Vagina (tissue), 2 donors: ENCODE data around the gene FMO1. TPM values are rescaled to one million over a fixed set of nuclear protein-coding genes. Genes with fewer than 3 reads are reported as not detected.
"Not testable (repeated sequence)": the region's sequence is repeated elsewhere in the genome, so short reads cannot be mapped to it uniquely, and the experiment has no call there.

ENCODE experiments used
- DNase-seq, 2 donors: peaks; one replicate each; pipeline ENCODE4 v3.0.0-alpha.2; 2017; ENCODE audit errors: extremely low spot score in 2 of 2
- H3K27ac ChIP-seq: fragments of 200-600 bp; sonication (generic); one replicate; pipeline ENCODE4 v1.5.1; 2019
- H3K27me3 ChIP-seq: fragments of 200-600 bp; sonication (generic); one replicate; pipeline ENCODE4 v1.5.1; 2019
- H3K36me3 ChIP-seq, 2 donors: fragments of 200-600 bp; sonication (generic); one replicate each; pipeline ENCODE4 v1.5.1; 2017 to 2019
- H3K4me1 ChIP-seq: fragments of 200-600 bp; sonication (generic); one replicate; pipeline ENCODE4 v1.5.1; 2019
- H3K4me3 ChIP-seq, 2 donors: fragments of 200-600 bp; sonication (generic); 1 replicate in 1 of 2; 2 replicates in 1 of 2; pipeline ENCODE4 v1.5.1; 2016 to 2019
- H3K9me3 ChIP-seq: fragments of 200-600 bp; sonication (generic); one replicate; pipeline ENCODE4 v1.5.1; 2019
- CTCF ChIP-seq, 3 experiments: fragments of 450-650 bp in 2 of 3; fragments of 200-600 bp in 1 of 3; sonication (generic) in 1 of 3; IDR thresholded peaks; one replicate each; pipeline ENCODE4 v1.5.1; 2017 to 2019; ENCODE audit warnings: antibody characterized with exemption in 3 of 3, mild to moderate bottlenecking in 2 of 3, moderate library complexity in 2 of 3
- POLR2A ChIP-seq, 2 donors: fragments of 450-650 bp; IDR thresholded peaks; one replicate each; pipeline ENCODE4 v1.6.1; 2017; ENCODE audit warnings: antibody characterized with exemption in 2 of 2, mild to moderate bottlenecking in 2 of 2, moderate library complexity in 2 of 2
- POLR2AphosphoS5 ChIP-seq, 2 donors: sonication (generic); formaldehyde crosslinking; IDR thresholded peaks; one replicate each; pipeline ENCODE4 v1.9.0; 2017; ENCODE audit warnings: antibody characterized with exemption in 2 of 2, mild to moderate bottlenecking in 2 of 2, low read depth in 1 of 2; ENCODE audit not compliant: insufficient read depth in 1 of 2
- intact Hi-C: fragments of 100-400 bp; cut with DNase I; formaldehyde crosslinking; loops from one replicate; pipeline ENCODE4 v1.15.1; 2023
- total RNA-seq: library from RNA; depleted of rRNA; stranded (reverse); fragments of >200 nt; gene quantifications from one replicate; pipeline ENCODE4 v1.2.3, GENCODE V29; 2016

Gene FMO1
- total RNA-seq, 1 donor from 2014 or later, result 6.4 TPM

- no peaks in the 10 kb centered on the region for H3K36me3 ChIP-seq
- H3K4me1 ChIP-seq, result no peaks in the 10 kb centered on the region
Measured at GRCh38 chr1:171286032-171286705, 37.9 kb downstream of the FMO1 start.

GRCh38 chr1:171290621-171291020 lies 42.3 kb downstream of the FMO1 start:
- Histone ChIP-seq H3K36me3 (no peaks in the 10 kb centered on the region), H3K27ac (no peak overlapping the region), H3K9me3 (no peaks in the 10 kb centered on the region), H3K4me3 (no peak overlapping the region), H3K27me3 (no peaks in the 10 kb centered on the region), H3K4me1 (peaks cover 5% of the 10 kb centered on the region)
- TF ChIP-seq POLR2AphosphoS5 (IDR thresholded peaks at IDR 0.05; ENCODE audit: insufficient read depth in 1 of 2, low read depth in 1 of 2) (no peak), POLR2A (IDR thresholded peaks at IDR 0.05) (no peak), CTCF (IDR thresholded peaks at IDR 0.05) (no peak)
- intact Hi-C loops, result no loop called here
- DNase-seq, result no peak

More at GRCh38 chr1:171286032-171286705, 37.9 kb downstream of the FMO1 start:
- intact Hi-C loops, result no loop called here
- no peak overlapping the region for H3K27ac ChIP-seq
- no peak overlapping the region for H3K4me3 ChIP-seq
- no peaks in the 10 kb centered on the region for H3K9me3 ChIP-seq
- TF ChIP-seq POLR2AphosphoS5 (IDR thresholded peaks at IDR 0.05; ENCODE audit: insufficient read depth in 1 of 2, low read depth in 1 of 2) (peak in 1 of 2 donors; percentile 31), CTCF (IDR thresholded peaks at IDR 0.05) (no peak)
- no peaks in the 10 kb centered on the region for H3K27me3 ChIP-seq
- DNase-seq, result no peak

- Histone ChIP-seq H3K9me3 (no peaks in the 10 kb centered on the region), H3K4me1 (peaks cover 5% of the 10 kb centered on the region), H3K27me3 (no peaks in the 10 kb centered on the region), H3K4me3 (no peak overlapping the region), H3K36me3 (no peaks in the 10 kb centered on the region), H3K27ac (no peak overlapping the region)
- intact Hi-C loops, result no loop called here
- DNase-seq, result peak in 1 of 2 donors; percentile 54
- TF ChIP-seq POLR2AphosphoS5 (IDR thresholded peaks at IDR 0.05; ENCODE audit: insufficient read depth in 1 of 2, low read depth in 1 of 2) (no peak), CTCF (IDR thresholded peaks at IDR 0.05) (no peak), POLR2A (IDR thresholded peaks at IDR 0.05) (no peak)
Measured at GRCh38 chr1:171292799-171293198, 44.5 kb downstream of the FMO1 start.

- DNase-seq, result peak in 1 of 2 donors; percentile 77
- intact Hi-C loops, H3K4me1 ChIP-seq, H3K9me3 ChIP-seq, H3K27me3 ChIP-seq, H3K36me3 ChIP-seq, H3K4me3 ChIP-seq: not testable (repeated sequence)
- H3K27ac ChIP-seq, result peak overlapping the region; percentile 46
- peak in 1 of 2 donors; percentile 71 for TF ChIP-seq POLR2AphosphoS5 (IDR thresholded peaks at IDR 0.05; ENCODE audit: insufficient read depth in 1 of 2, low read depth in 1 of 2)
Measured at GRCh38 chr1:171295383-171295782, 47.1 kb downstream of the FMO1 start.

- Histone ChIP-seq H3K27me3 (no peaks in the 10 kb centered on the region), H3K4me3 (no peak overlapping the region), H3K36me3 (no peaks in the 10 kb centered on the region), H3K27ac (peak overlapping the region; percentile 46), H3K9me3 (peaks cover 10% of the 10 kb centered on the region), H3K4me1 (peaks cover 5% of the 10 kb centered on the region)
- TF ChIP-seq POLR2AphosphoS5 (IDR thresholded peaks at IDR 0.05; ENCODE audit: insufficient read depth in 1 of 2, low read depth in 1 of 2) (peak in 1 of 2 donors; percentile 58), CTCF (IDR thresholded peaks at IDR 0.05) (no peak), POLR2A (IDR thresholded peaks at IDR 0.05) (no peak)
- DNase-seq, result peak in 1 of 2 donors; percentile 44
- intact Hi-C loops, result no loop called here
Measured at GRCh38 chr1:171295821-171296220, 47.5 kb downstream of the FMO1 start.
